ENCODE data around the gene AHDC1. TPM values are rescaled to one million over a fixed set of nuclear protein-coding genes. Genes with fewer than 3 reads are reported as not detected.

Gene AHDC1
- total and polyA plus RNA-seq, 10 of the 15 experiments (the other 5 are each of a cell fraction or from before 2014, with no cell fraction given): 0.21 to 13.0 (median 1.4) TPM

GRCh38 chr1:27564710-27565649 lies 39.0 kb downstream of the AHDC1 start:
- Histone ChIP-seq H3K9me3 (replicated peaks; ENCODE audit: control insufficient read depth, insufficient read depth, low read length) (no peaks in the 10 kb centered on the region), H3K27ac (ENCODE audit: control insufficient read depth, insufficient read depth) (no peak overlapping the region), H3K36me3 (ENCODE audit: control insufficient read depth in 2 of 2, insufficient read depth in 2 of 2, low read length in 1 of 2) (no peaks in the 10 kb centered on the region; a peak in 1 of 4 replicates), H3K79me2 (ENCODE audit: control insufficient read depth, insufficient read depth, low read length) (no peaks in the 10 kb centered on the region; the same call in 1 of the 2 replicates), H4K20me1 (ENCODE audit: control insufficient read depth, insufficient read depth) (no peaks in the 10 kb centered on the region; the same call in 1 of the 2 replicates), H3K4me2 (ENCODE audit: control insufficient read depth, insufficient read depth) (no peak overlapping the region), H3K4me3 (no peak overlapping the region), H3K9ac (ENCODE audit: control insufficient read depth, insufficient read depth, low read length) (no peak overlapping the region), H2AFZ (ENCODE audit: control insufficient read depth, low read depth, low read length) (no peak overlapping the region), H3K27me3 (replicated peaks in 1 of 2; ENCODE audit: control insufficient read depth in 2 of 2, insufficient read depth in 2 of 2, low read length in 1 of 2) (no peaks in the 10 kb centered on the region), H3K4me1 (ENCODE audit: control insufficient read depth, insufficient read depth, low read length) (peaks cover 7% of the 10 kb centered on the region)
- TF ChIP-seq ASH2L (IDR thresholded peaks at IDR 0.05; ENCODE audit: borderline replicate concordance, low read depth) (no peak), ZBTB4 (CRISPR knock-in tag; IDR thresholded peaks at IDR 0.05) (no peak), ZNF24 (IDR thresholded peaks at IDR 0.05) (no peak), WRNIP1 (IDR thresholded peaks at IDR 0.05; ENCODE audit: borderline replicate concordance, low read depth, low read length) (no peak)
- intact Hi-C loops (cut with micrococcal nuclease; ENCODE audit: unreplicated experiment): no loop called here
- CTCF ChIA-PET: interaction anchor here (1.3 to 2.3 kb wide), 6 partner anchors 9 to 269 kb away, joined by 4 to 11 read pairs (median 6); no protein-coding TSS in a partner anchor
- BruUV-seq (replicated peaks): no TSS peak
- RAD21 ChIA-PET (ENCODE audit: unreplicated experiment): interaction anchor here (1.0 to 1.3 kb wide), 2 partner anchors 9 to 42 kb away, joined by 3 read pairs; no protein-coding TSS in a partner anchor
- SMC1A ChIA-PET (ENCODE audit: uncharacterized antibody, unreplicated experiment): interaction anchor here (1.1 kb wide), 2 partner anchors 37 to 39 kb away, joined by 4 read pairs; no protein-coding TSS in a partner anchor
- FAIRE-seq: no peak
- DNase-seq (ENCODE audit: low read depth, low spot score): no peak
- 74% methylated on average over 25 of the region's 26 CpGs for WGBS (ENCODE audit: insufficient coverage, insufficient replicate concordance, low lambda C conversion rate, missing lambda C conversion rate)
- no peak for ATAC-seq
- POLR2A ChIA-PET: no interaction called here
- in situ Hi-C loops (cut with MboI): loop anchor here (5.0 kb wide), 1 partner anchor 53 kb away; no protein-coding TSS in a partner anchor
